Measurements from ENCODE around the gene PFKFB2.
A peak's percentile ranks its signal among the peaks of the same experiment; 100 is the strongest.

Gene PFKFB2

DNA sequence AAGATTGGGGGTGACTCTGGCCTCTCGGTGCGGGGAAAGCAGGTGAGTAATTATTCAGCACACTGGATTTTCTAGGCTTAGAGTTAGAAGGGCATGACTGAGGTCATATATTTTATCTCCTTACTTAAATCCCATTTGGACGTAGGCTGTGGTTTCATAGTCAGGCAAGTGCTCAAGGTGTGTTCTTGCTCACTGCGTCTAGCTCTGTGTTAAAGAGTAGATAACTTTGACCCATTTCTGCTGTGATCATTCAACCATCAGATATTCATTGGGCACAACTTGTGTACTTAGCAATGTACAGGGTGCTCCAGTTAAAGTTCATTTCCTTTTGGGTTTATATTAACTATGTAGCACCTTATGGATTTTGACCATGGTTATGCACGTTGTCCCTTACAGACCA is 14.6 kb downstream of the PFKFB2 start:
- no peak for DNase-seq

DNA sequence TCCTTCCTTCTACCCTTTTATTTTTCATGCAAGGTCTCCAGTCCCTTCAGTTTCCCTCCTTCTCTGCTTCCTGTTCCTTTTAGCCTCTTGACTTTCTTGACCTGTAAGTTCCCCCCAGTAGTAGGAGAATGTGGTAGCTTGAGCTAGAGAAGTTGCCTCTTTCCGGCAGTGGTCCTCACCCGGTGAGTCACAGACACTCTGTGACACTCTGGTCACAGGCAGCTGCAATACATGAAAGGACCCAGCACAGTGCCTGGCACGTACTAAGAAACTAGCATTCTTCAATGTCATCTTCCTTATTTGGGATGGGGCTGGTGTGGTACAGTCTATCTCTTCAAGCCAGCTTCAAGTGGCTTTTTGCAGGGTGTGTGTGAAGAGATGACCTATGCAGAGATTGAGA is 16.0 kb downstream of the PFKFB2 start:
- no peak for DNase-seq

DNA sequence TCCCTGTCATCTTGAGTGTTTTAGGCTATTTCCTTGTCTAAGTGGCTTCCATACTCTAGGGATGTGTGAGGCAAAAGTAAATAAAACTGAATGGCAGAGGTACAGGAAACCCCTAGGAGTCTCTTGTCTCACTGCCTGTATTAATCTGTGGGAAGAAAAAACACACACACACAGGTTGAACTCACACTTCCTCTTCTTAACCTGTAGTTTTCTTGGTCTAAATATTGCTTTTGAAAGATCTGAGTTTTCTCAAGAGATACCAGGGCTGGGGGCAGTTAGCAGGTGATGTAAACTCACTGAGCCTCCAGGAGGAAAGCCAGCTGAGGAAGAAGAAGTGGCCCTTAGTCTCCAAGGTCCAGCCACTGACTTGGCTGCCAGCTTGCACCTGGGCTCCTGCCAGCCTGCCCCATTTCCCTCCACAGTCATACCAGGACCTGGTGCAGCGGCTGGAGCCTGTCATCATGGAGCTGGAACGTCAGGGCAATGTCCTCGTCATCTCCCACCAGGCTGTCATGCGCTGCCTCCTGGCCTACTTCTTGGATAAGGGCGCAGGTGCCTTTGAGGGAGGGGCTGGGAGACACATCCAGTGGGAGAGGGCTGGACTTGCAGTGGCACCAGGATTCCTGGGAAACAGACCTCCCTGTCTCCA is 16.9 kb downstream of the PFKFB2 start:
- DNase-seq = no peak

DNA sequence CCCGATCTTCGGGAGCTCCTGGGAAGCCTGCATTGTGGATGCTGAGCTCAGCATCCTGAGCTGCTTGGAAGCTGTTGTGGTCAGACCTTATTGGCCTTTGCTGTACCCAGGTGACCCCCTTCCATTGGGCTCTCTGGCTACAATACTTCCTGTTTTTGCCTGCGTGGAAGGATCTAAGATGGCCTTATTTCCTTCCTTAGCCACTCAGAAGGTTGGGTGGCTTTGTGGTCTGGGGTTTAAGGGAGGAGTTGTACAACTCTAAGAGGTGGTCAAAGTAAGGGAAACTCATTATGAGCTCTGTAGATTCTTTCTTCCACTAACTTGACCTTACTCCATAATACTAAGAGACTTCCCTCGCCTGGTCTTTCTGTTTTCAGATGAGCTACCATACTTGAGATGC is 17.7 kb downstream of the PFKFB2 start:
- DNase-seq = peak in 1 of 5 experiments; percentile 24

DNA sequence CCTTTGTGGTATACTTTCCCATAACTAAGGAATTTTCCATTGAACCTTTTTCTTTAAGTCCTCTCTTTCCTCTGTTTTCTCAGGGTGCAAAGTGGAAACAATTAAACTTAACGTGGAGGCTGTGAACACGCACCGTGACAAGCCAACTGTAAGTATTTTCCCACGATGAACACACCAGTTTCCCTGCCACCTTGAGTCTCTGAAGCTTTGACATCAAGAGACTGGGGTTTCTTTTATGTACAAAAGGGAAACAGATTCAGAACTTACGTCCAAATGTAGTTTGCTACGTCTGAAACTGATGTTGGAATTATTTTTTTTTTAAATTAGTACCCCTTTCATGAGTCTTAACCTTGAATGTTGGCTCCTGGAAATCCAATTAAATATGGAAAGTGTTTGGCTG is 18.4 kb downstream of the PFKFB2 start:
- DNase-seq = no peak

DNA sequence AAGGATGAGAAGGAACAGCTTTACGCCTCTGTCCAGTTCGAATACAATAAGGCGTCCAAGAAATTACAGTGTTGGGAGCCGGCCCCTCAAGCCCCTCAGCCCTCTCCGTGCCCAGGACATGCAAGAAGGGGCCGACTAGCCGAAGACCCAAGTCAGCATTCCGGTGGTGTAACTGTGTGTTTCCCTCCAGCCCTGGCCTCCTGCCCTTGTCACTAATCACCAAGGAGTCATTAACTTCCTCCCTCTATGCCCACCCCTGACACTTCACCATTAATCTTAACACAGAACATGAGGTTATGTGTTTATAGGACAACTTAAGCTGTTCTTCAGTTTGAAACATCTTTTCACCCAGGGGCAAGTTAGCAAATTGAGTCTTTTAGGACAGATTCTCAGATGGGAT is 19.2 kb downstream of the PFKFB2 start:
- no peak for DNase-seq

DNA sequence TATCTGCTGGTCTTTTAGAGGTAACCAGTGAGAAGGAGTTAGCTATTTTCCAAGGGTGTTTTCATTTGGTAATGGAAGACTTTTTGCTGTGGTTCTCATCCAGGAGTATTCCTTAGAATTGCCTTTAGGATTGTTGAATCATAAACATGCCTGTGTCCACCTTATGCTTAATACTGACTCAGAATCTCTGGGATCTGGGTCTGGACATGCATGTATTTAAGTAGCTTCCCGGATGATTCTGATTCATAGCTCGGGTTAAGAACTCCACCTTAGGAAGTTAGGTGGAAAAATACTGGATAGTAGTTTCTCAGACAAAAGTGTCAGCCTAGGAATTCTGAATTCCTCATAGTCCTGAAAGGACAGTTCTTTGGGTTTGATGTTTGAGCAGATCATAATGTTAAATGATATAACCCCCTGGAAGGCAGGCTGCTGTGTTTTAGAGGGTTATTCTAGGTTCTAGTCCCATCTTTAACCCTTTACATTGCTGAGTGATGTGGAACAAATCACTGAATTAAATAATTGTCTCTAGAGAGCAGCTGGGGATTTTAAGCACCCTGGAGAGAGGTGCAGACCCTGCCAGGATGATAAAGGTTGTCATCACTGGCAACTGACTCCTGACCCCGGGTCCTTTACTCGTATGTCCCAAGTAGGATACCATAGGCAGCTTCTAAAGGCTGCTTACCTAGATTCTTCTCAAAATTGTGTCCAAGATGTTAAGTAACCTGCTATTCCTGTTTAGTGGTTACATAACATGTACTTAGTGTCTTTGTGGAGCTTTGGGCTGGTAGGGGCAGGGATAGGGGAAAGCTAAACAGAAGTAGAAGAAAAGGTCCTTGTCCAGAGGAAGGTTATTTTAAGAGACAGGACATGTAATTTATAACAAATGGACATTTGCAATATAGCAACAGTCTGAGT is 21.1 kb downstream of the PFKFB2 start:
- DNase-seq = no peak

DNA sequence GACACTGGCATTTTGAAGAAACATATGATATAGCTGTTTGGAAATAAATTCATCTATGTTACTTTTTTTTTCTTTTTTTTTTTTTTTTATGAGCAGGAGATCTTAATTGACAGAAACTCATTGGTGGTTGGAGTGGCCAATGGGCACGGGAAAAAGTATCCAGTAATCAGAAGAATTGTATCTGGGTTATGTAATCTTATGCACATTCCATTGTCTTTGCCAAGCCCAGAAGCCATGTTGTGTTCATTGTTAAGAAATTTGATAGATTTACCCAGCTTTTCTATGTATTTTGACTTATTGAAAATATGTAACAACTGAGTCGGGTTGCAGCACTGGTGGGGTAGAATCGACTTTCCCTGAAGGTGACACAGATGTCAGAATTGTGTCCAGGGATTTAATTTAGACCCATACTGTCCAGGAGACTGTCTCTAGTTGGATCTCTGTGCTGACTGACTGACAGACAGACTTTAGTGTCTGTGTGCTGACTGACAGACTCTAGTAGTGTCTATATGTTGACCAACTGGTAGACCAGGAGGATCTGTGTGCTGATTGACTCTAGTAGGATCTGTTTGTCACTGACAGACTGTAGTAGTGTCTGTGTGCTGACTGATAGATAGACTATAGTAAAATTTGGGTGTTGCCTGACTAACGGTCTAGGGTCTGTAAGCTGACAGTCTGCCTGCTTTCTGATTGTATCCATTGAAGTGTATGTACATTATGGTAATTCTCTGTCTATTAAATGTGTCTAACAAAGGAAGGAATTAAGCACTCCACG is 23.3 kb downstream of the PFKFB2 start:
- DNase-seq = no peak

DNA sequence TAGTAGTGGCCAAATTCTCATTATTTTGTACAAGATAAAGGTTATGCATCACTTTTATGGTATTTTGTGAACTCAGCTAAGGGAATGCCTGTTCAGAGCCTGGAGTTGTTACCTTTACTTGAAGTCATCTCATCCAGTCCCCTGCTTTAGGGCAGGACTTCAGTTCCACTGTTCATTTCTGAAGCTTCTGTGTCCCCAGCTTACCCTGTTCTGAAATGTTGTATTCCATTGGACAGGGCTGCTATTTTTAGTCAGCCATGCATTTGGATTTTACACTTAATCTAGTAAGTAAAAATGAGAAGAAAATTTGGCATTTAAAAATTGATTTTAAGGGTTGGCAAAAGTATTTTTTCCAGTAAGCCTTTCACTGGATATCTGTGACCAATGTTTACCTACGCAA is 23.9 kb downstream of the PFKFB2 start:
- no peak for DNase-seq

DNA sequence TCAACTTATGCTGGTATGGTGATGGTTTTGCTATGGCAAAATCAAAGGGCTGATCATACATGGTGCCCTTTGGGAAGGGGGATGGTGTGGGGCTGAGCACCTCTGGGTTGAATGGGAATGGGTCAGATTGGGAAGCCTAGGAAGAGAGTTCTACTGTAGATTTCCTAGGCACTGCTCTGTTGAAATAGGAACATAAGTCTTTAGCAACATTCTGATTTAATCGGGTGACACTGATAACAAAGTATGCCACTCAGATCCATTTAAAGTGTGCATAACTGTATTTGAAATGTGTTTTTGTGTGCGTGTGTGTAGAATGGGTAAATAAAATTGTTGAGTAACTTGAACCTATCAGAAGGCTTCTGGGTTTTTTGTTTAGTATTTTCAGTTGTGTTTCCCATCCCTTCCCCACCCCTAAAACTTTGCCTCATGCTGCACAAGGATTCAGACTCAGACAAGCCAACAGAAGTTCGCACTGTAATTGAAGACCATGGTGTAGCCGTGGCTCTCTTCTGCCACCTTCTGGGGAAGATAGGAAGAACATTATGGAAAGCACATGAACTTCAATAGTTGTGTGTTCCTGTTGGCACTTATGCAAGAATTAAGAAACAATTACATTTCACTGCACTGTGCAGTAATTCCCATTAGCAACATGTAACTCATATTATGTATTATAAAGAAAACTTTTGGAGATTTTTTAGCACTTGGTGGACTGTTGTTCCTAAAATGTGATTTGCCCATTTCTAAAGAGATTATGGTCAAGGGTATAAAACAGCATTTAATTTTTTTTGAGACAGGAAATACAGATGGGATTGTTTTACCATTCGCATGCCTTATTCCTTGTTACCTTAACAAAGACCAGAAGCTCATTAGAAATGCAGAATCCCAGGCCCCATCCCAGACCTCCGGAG is 24.6 kb downstream of the PFKFB2 start:
- DNase-seq = peak in 4 of 5 experiments; percentile 16 to 70 (median 38)

DNA sequence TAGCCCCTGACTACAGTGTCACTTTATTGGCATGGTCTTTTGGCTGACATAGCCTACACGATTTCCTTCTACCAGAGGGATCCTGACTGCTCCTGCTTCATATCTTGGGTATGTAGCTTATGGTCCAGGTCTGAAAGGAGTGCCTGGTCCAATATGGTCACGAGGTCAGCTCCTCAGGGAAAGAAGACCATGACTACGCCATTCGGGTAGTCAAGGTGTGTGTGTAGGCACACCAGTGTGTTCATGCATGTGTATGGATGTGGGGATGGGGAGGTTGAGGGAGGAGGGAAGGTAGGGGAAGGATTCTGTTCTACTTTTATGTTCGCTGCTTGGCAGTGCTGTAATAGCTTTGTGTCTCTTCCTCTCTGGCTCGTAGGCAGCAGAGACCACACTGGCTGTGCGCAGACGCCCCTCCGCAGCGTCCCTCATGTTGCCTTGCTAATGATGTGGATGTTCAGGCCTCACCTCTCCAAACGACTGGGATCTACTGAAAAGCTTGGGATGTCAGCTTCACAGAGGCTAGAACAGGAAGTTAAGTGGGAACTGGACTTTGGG is 25.6 kb downstream of the PFKFB2 start:
- no peak for DNase-seq

DNA sequence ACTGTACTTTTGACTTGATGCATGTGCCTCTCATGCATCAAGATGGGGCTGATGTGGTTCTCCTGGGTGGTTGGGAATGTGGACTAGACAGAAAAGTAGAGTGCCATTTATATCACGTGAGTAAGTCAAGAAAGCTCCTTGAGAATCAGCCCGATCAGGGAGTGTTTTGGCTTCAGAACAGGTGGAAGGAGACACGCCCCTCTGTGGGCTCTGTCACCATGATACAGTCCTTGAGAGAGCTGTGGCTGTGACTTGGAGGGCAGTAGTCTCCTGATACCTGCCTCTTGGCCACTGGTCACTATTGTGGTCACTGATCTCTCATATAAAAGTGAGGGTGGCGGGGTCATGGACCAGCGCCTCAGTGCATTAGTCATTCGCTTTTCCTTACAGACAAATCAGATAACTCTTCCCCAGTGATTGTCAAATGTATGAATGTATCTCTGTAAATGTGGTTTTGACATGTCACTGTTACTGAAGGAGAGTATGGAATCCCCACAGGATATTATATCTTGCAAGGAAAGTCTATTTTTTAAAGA is 26.7 kb downstream of the PFKFB2 start:
- no peak for DNase-seq

DNA sequence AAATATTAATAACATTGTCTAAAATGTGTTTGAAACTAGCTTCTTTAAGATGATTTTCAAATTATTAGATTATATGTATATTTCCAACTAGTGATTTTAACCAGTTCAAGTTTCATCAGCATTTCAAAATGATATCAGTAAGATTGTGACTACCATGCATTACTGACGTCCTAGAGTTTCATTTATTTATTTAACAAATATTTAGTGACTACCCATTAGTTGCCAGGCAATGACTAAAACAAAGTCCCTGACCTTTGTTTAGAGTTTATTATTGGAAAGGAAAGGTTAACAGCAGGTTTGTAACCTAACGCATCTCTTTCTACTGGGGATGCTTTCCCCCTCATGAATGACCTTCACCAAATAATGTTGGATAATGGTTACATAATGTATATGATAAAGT is 28.0 kb downstream of the PFKFB2 start:
- DNase-seq = no peak

DNA sequence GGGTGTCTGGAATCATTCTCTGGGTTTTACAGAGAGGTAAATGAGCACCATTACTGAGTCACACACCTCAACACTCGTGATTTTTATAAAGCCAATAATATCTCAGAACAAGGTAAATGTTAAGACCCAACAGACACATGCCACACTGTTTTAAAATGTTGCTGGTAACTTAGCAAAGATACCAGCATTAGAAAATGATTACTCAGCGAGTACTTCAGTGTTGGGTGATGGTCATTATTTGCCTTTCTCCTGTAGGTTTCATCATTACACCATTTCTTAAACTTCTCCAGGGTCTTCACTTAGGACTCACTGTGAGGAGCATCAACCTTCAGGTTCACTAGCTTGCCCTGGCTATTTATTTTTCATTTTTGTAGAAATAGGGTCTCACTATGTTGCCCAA is 28.7 kb downstream of the PFKFB2 start:
- DNase-seq = no peak

DNA sequence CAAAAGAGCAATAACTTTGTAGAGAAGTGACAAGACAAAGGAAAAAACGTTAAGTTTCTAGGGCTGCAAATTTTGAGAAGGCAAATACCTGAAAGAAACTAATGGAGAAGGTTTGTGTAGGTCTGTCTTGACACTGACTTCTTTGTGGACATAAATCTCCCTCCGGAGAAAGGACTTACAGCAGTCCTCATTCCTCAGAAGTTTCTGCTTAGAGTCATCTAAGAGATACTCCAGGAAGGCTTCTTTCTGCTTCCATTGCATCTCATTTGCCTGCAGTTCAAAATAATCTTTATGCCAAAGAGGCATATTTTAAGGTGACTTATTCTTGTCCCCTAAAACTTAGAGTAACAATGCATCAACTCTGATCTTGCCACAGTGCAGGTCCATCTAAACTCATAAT is 31.2 kb downstream of the PFKFB2 start:
- DNase-seq = no peak

DNA sequence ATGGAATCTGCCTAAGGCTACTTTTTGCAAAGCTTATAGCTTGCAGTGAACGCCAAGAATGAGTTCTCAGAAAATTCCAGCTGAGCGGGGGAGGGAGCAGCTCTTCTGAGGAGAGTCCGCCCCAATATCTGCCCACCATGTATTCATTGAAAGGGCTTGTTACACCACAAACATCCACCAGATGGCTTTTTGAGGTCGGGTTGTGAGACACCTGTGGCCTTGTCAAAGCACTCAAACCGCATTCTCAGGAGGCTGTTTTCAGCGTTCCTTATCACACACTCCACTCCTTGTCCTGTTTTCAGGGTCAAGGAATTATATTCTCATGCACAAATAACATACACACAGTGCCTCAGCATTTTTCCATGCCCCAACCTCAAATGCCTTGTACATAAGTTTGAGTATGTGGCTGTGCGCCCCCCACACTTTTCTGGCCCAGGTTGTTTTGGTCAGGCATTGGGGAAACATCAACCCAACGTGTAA is 31.7 kb downstream of the PFKFB2 start:
- DNase-seq = peak in 4 of 5 experiments; percentile 10 to 67 (median 20)

DNA sequence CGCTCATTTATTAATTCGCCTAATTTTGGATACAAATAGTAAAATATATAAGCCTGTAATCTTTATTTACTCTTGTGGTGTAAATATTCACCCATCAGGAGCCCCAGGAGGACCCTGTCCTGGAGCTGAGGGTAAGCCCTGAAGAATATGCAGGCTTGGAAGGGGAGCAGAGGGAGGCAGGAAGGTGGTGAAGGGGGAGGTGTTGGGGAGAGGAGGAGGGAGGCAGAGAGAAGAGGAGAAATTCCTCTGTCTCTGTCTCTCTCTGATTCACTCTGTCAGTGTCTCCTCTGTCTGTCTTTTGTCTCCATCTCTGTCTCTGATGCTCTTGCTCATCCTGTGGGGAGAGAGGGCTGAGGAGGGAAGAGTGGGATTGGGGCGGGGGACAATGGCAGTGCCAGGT is 32.8 kb downstream of the PFKFB2 start:
- DNase-seq = no peak

DNA sequence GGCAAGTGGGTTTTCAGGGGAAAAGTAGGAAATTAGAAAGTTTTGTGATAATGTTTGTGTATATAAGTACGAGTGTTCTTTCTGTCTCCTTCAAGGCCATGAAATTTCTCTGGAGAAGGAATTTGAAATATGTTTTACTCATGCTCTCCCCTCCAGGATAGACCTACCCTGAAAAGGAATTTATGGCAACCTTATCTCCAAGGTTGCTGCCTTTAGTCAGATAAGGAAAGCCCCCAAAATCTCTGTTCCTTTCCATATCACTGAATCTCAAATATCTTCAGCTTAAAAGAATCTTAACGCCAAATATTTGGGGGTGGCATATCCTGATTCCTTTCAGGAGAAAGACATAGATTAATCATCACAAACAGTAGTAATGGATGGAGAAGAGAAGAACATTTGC is 35.1 kb downstream of the PFKFB2 start:
- DNase-seq = no peak

DNA sequence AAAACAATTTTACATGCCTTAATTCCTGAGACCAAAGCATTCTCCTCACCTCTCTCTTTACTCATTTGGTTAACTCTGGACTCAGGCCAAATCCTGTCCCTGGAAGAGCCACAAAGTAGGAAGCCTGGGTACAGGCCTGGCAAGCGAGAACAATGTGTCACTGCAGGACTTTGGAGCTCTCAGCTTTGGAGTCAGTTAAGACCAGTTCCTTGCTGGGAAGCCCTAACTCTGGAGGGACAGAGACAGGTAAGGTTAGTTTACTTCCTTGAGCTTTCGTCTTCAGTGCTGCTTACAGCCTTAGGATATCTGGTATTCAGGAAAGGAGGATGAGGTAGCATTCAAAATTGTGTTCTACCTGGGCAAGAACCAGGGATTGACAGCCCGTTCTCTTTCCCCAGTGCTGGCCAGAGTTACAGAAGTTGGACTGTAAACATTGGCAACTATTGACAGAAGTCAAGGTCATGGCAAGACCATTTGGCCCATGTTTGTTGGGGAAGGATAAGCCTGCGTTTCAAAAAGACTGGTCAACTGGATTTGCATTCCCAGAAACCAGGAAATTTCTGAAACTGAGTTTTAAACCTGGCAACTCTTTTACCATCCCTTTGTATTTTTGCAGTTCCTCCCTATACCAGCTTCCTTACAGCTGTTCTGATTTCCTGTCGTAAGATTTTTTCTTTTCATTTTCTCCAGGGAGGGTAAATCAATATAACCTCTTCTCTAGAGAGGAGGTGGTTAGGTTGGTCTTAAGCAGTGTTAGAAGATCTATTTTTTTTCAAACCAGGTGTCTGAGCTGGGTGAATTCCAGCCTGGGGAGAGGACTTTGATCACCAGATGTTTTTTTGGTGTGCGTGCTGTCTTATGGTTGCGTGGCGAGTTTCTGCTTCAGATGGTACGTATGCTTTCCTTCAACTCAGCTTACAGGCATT is 35.9 kb downstream of the PFKFB2 start, which contains the start of gene C4BPB:
Gene C4BPB, plus strand, starts transcription at position 160 of the 926 bp plus-strand sequence. Its CDS starts 672 bp downstream, at position 832.
- peak in 1 of 5 experiments; percentile 11 for DNase-seq

All from T-helper 2 cell (primary cell).